T47D (cell line): ENCODE measurements around the gene IGF2BP2.
"Not testable (repeated sequence)": the region's sequence is repeated elsewhere in the genome, so short reads cannot be mapped to it uniquely, and the experiment has no call there.

ENCODE experiments used
- DNase-seq, 2 experiments: peaks; one replicate each; pipeline versions ENCODE4 v3.0.0 to v3.0.0-alpha.2; 2011 to 2012; ENCODE audit warnings: low read depth in 1 of 2, low spot score in 1 of 2
- JUND ChIP-seq: IDR thresholded peaks from 2 replicates; pipeline ENCODE4 v1.6.1; 2012; ENCODE audit warnings: low read depth
- in situ Hi-C: cut with HindIII; loops from 2 replicates; pipeline ENCODE4 v1.10.0; 2016; ENCODE audit warnings: low sequenced_read_pairs, low pct_unique_long_range_greater_than_20kb

IGF2BP2 gene

DNA sequence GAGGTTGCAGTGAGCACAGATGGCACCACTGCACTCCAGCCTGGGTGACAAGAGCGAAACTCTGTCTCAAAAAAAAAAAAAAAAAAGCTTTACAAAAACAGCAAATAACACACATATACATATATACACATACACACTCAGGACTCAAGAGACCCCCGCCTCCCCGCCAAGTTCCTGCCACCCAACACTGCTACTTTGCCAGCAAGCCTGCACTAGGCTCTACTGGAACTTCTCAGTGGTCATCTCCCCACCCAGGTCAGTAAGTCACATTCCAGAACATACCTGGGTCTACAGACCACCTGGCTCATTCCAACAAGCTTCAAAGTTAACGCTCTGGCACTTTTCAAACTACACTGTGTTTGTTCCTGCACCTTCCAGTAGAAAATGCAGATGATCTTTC lies 176.4 kb downstream of the IGF2BP2 start:
- in situ Hi-C loops = no loop called here
- DNase-seq = no peak
- TF ChIP-seq JUND = no peak

DNA sequence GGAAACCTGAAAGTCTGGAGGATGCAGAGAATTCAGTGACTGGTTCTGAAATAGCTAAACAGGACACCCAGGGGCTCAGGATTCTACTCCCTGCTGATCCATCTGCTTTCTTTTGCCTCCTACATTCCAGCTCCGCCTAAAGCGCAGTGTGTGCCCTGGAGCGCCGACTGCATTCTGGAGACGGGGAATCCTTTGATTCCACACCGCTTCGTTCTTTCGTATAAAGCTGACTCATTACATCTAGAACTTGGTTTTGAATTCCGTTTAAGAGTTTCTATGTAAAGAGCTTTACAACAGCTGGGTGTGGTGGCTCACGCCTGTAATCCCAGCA lies 177.0 kb downstream of the IGF2BP2 start:
- no peak for DNase-seq
- in situ Hi-C loops = no loop called here
- TF ChIP-seq JUND = no peak

DNA sequence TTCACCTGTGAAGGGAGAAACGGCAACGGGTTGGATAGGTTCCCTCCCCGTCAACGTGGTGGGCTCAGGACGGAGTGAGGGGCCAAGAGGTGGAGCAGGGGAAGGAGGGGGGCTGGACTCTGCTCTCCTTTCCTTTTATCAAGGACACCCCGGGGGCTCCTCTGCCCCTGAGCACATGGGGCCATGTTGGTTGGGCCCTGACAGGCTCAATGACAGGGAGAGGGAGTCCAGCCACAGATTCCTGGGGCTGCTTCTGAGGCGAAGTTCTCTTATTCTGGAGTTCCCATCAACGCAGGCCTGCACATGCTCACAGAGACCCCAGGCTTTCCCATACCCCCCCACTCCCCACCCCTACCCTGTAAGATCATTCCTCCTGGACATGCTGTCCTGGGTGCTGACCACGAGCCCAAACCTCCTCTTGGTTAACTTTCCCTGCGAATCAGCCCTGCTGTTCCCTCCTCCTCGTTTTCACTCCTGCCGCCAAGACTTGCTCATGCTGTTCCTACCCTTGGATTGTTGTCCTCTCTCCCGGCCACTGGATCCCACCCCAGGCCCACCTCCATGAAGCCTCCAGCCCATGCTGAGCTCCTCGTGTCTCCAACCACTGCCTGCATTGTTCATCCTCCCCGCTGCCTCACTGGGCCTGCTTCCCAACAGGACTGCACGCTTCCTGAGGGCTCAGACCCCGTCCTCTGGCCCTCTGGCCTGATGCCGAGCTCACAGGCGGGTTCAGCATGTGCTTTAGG lies 177.5 kb downstream of the IGF2BP2 start:
- DNase-seq = no peak
- TF ChIP-seq JUND = no peak
- in situ Hi-C loops = no loop called here

DNA sequence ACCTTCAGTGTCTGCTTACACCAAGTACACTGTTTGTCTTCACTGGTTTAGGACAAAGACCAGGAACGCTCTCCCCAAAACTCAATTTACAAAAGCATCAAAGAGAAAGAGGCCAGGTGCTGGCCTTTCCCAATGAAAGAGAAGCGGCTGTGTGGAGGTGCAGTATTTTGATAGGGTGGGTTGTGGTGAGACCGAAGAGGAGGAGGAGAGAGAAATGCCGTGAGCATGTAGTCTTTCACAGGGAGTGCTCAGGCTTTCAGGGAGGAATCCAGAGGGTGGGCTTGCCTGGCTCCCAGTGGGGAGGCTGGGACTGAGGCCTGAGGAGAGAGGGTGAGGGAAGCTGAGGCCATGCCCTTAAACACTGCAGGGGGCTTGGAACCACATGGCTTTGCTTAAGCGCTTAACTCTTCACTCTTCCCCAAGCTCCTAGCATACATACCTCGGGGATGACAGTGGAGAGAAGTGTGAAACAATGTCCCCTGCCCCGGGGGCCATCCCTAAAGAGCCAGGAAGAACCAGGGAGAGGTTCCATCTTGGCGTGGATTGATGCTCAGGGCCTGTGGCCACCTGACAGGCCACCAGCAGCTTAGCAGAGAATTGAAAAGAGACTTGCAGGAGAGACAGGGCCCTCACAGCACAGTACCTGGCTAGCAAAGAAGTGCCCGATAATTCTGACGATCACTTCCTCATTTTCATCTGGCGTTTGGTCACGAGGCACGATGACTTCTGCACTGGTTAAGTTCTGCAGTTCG lies 178.3 kb downstream of the IGF2BP2 start:
- in situ Hi-C loops = no loop called here
- DNase-seq = no peak
- TF ChIP-seq JUND = no peak

DNA sequence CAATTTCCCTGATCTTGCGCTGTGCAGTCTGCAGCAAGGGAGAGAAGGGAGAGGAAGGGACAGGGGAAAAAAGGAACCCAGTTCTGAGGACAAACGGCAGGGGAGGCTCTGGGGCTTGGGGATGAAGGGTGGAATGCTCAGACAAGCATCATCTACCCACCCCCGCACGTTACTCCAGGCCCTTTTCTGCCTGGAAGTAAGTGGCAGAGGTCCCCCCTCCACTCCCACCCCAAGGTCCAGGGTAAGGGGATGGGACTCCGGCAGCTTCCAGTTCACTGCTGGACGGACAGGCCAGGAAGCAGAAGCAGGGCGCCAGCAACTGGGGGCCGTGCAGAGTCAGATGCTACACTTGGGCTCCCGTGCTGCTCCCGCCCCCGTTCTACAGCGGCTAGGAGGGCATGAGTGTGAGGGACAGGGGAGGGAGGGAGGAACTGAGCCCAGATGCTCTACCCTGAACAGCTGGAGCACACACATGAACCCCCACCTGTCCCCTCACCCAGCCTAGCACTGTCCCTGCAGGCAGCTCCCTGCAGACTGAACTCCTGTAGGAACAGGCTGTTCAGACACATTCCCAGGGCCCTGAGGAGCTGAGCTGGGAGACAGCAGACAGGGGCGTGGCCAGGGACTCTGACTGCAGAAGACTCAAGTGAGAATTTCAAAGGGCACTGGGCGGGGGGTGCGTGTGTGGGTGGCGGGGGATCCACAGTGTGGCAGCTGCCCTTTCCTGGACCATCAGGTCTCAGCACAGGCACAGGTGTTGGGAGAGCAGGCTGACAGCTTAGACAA lies 179.1 kb downstream of the IGF2BP2 start:
- peak in 1 of 2 experiments; percentile 55 for DNase-seq
- TF ChIP-seq JUND = no peak
- in situ Hi-C loops = no loop called here

DNA sequence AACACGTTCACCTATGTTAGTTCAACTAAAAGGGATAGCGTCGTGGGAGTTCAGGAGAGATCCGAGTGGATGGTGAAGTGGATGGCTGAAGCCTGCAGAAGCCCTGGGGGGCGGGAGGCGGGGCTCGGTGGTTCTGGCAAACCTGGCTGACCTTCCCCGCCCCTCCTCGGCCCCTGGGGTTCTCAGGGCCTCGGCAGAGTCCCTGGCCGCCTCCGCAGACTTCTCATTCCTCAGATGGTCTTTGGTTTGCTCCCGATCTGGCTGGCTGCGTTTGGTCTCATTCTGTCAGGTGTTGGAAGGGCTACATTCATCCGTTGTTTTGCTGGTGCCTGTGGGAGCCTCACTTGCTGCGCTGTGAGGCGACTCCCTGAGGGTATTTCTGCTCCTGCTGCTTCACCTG lies 179.7 kb downstream of the IGF2BP2 start:
- DNase-seq, in situ Hi-C loops: not testable (repeated sequence)

DNA sequence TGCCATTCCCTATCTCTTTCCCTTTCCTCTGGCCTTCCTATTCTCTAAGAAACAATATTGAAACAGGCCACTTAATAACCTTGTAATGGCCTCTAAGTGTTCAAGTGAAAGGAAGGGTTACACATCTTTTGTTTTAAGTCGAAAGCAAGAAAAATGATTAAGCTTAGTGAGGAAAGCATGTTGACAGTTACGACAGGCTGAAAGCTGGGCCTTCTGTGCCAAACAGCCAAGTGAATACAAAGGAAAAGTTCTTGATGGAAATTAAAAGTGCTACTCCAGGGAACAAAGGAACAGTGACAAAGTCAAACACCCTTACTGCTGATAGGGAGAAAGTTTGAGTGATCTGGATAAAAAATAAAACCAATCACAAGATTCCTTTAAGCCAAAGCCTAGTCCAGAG lies 184.5 kb downstream of the IGF2BP2 start:
- in situ Hi-C loops = no loop called here
- DNase-seq = no peak
- no peak for TF ChIP-seq JUND

DNA sequence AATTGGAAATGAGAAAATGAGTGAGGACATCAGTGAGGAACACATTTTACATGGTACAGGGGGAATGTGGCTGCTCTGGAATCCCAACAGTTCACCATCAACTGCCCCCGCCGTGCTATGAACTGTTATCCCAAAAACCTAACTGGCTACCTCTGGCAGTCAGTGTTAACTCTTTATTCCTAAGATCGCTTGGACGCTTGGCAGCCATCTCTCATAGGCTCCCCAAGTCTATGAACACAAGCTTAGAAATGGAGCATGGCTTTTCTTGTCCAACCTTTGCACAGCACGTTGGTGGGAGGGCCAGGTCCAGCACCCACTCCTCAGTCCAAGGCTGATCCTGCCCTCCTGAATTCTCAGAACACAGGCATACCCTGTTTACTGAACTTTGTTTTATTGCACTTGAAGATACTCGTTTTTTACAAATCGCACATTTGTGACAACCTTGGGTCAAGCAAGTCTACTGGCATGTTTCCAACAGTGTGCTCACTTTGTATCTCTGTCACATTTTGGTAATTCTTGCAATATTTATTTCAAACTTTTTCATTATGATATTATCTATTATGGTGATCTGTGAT lies 185.1 kb downstream of the IGF2BP2 start:
- in situ Hi-C loops = no loop called here

DNA sequence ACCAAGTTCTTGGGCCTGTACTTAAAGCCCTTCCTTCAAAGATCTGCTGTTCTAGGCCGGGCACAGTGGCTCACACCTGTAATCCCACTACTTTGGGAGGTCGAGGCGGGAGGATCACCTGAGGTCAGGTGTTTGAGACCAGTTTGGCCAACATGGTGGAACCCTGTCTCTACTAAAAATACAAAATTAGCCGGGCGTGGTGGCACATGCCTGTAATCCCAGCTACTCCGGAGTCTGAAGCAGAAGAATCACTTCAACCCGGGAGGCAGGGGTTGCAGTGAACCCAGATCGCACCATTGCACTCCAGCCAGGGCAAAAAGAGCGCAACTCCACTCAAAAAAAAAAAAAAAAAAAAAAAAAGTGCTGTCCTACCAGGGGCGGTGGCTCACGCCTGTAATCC lies 186.2 kb downstream of the IGF2BP2 start:
- DNase-seq, in situ Hi-C loops: not testable (repeated sequence)

More for the DNA sequence above, 185.1 kb downstream of the IGF2BP2 start:
- no peak for DNase-seq
- no peak for TF ChIP-seq JUND

DNA sequence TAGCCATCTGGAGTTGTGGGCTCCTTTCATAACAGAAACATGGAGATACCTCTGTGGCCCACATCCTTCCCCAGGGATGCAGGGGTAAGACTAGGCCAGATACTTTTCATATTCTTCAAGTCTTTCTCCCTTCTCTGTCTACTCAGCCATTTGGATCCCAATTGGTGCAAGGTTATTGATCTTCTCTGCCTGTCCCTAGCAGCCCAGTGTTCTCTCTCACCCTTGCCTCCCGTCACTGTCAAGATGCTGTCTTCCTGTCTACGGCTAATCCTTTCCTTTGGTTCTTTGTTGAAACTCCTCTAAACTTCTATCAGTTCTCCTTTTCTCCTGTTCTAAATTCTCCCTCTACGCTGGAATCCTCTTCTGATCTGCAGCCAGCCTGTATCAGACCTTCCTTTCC lies 187.5 kb downstream of the IGF2BP2 start:
- in situ Hi-C loops = no loop called here
- no peak for DNase-seq
- TF ChIP-seq JUND = no peak

DNA sequence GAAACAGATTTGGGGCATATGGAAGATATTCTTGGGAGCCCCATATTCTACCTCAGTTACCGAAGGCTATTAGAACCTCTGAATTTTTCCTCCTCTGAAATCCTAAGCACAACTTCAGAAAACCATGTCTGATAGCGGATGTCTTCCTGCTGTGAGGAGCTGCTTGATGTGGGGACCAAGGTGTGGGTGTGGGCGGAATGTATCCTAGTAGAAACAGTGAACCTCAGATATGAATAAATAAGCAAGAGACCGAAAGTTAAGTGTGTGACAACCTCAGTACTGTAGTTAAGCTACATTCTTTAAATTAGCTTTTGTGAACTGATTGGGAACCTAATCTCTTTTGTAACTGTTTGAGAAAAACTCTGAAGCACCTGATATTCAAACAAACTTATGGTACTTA lies 191.8 kb downstream of the IGF2BP2 start:
- DNase-seq = no peak
- in situ Hi-C loops = no loop called here
- no peak for TF ChIP-seq JUND

DNA sequence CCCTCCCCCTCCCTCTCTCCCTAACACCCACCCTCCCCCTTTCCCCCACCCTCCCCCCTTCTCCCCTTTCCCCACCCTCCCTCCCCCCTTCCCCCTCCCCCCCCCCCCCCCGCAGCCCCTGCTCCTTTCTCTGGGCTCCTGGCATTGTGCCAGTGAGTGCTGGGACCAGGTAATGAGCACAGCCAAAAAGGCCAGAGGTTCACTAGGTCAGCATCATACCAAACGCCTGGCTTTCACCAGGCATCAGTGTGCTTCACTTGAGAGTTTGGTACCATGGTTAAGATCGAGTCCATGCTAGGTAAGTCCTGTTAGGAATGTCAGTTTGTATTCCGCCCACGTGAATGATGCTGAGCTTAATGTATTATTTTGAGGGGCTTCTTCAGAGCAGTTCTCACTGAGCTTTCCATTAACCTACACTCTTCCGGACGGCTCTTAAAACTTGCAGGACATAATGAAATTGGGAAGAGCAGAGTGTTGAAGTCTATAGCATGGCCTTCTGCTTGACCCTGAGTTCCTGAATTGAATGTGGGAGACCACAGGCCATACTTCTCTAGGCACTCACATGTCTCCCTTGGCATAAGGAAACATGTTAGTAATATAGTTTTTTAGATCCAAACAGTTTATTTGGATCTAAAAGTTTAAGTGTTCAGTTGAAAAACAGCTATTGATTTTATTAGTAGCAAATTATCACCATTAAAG lies 193.2 kb downstream of the IGF2BP2 start:
- peak in 1 of 2 experiments; percentile 39 for DNase-seq
- in situ Hi-C loops = no loop called here
- TF ChIP-seq JUND = no peak
